A549 (cell line): ENCODE data around the gene CX3CR1. TPM values are rescaled to one million over a fixed set of nuclear protein-coding genes. Genes with fewer than 3 reads are reported as not detected.

Experiments used
- ATAC-seq, 2 experiments: fragments of 200-7000 bp in 1 of 2; fragments of >200 bp in 1 of 2; cut with Nextera tagmentation in 1 of 2; cut with Tn5 transposase in 1 of 2; 3 replicates each; pipeline versions ENCODE4 v1.8.0 to v1.9.1; 2018 to 2020; ENCODE audit warnings: mild to moderate bottlenecking in 1 of 2, moderate library complexity in 1 of 2
- CTCF ChIA-PET: fragments of 300-600 bp; sonication (Branson Sonifier 250); formaldehyde crosslinking; extraction: SDS; loops from one replicate; lab custom pipeline; 2021; ENCODE audit warnings: antibody characterized with exemption, inconsistent platforms; lab: Yijun Ruan, JAX
- POLR2A ChIA-PET: fragments of 350-600 bp; formaldehyde crosslinking; extraction: SDS; loops from one replicate; lab custom pipeline; 2021; ENCODE audit warnings: antibody characterized with exemption, inconsistent platforms; lab: Yijun Ruan, JAX
- DNase-seq, 2 experiments: peaks; one replicate each; pipeline versions ENCODE4 v3.0.0 to v3.0.0-alpha.2; 2011 to 2016; ENCODE audit warnings: low read depth in 1 of 2, low spot score in 1 of 2
- FAIRE-seq: peaks from 2 replicates; lab custom pipeline; 2011; peaks lifted over from hg19 to GRCh38; lab: Jason Lieb, UNC
- H3K27ac ChIP-seq, 2 experiments: fragments of >200 bp; sonication (Bioruptor Twin); formaldehyde crosslinking; 3 replicates each; pipeline ENCODE4 v1.5.1; 2016 to 2017
- H3K4me1 ChIP-seq: fragments of >200 bp; sonication (Bioruptor Twin); formaldehyde crosslinking; 3 replicates; pipeline ENCODE4 v1.6.1; 2016
- H3K4me2 ChIP-seq: fragments of >200 bp; sonication (Bioruptor Twin); formaldehyde crosslinking; 3 replicates; pipeline ENCODE4 v1.6.1; 2016
- H3K4me3 ChIP-seq: fragments of >200 bp; sonication (Bioruptor Twin); formaldehyde crosslinking; 3 replicates; pipeline ENCODE4 v1.5.1; 2016
- H3K9me3 ChIP-seq: fragments of >200 bp; sonication (Bioruptor Twin); formaldehyde crosslinking; 3 replicates; pipeline ENCODE4 v1.6.1; 2016
- BHLHE40 ChIP-seq: IDR thresholded peaks from 2 replicates; pipeline ENCODE4 v1.6.1; 2012; ENCODE audit warnings: low read depth, low read length, inconsistent platforms
- CEBPB ChIP-seq, 2 experiments: fragments of >200 bp in 1 of 2; sonication (Bioruptor Twin) in 1 of 2; formaldehyde crosslinking in 1 of 2; IDR thresholded peaks; 2 replicates each; pipeline ENCODE4 v1.6.1; 2012 to 2016
- CHD2 ChIP-seq: fragments of 150-350 bp; IDR thresholded peaks from 2 replicates; pipeline ENCODE4 v1.6.1; 2014; ENCODE audit warnings: low read length; ENCODE audit not compliant: partially characterized antibody
- CHD4 ChIP-seq: fragments of 200-600 bp; sonication (generic); IDR thresholded peaks from 2 replicates; pipeline ENCODE4 v1.6.1; 2016; ENCODE audit warnings: antibody characterized with exemption, mild to moderate bottlenecking, borderline replicate concordance
- EHF ChIP-seq: fragments of 250-450 bp; sonication (Bioruptor Pico); IDR thresholded peaks from 2 replicates; pipeline ENCODE4 v1.5.0; 2020; ENCODE audit warnings: mild to moderate bottlenecking
- FOSL2 ChIP-seq, 2 experiments: fragments of 450-650 bp in 1 of 2; fragments of >200 bp in 1 of 2; sonication (Bioruptor Twin) in 1 of 2; formaldehyde crosslinking; IDR thresholded peaks; 2 replicates each; pipeline versions ENCODE4 v1.5.0 to v1.6.1; 2016 to 2020; ENCODE audit warnings: mild to moderate bottlenecking in 1 of 2, moderate library complexity in 1 of 2
- HDAC2 ChIP-seq: fragments of 200-600 bp; sonication (generic); IDR thresholded peaks from 2 replicates; pipeline ENCODE4 v1.6.1; 2016
- HOXB13 ChIP-seq: fragments of 250-450 bp; sonication (Bioruptor Pico); IDR thresholded peaks from 2 replicates; pipeline ENCODE4 v1.5.0; 2020; ENCODE audit warnings: low read depth, mild to moderate bottlenecking, moderate library complexity
- JUN ChIP-seq, 2 experiments: fragments of >200 bp; sonication (Bioruptor Twin); formaldehyde crosslinking; IDR thresholded peaks; 2 replicates in 1 of 2; 3 replicates in 1 of 2; pipeline ENCODE4 v1.6.1; 2016 to 2017
- KDM1A ChIP-seq: fragments of 200-600 bp; sonication (generic); IDR thresholded peaks from 2 replicates; pipeline ENCODE4 v1.6.1; 2016; ENCODE audit warnings: low read depth, mild to moderate bottlenecking
- KDM5A ChIP-seq: fragments of 200-600 bp; sonication (generic); IDR thresholded peaks from 2 replicates; pipeline ENCODE4 v1.6.1; 2016; ENCODE audit warnings: antibody characterized with exemption, mild to moderate bottlenecking
- MAZ ChIP-seq: fragments of 150-350 bp; IDR thresholded peaks from 2 replicates; pipeline ENCODE4 v1.6.1; 2014; ENCODE audit warnings: antibody characterized with exemption, low read depth, low read length, borderline replicate concordance
- NFE2L2 ChIP-seq: fragments of 150-350 bp; conservative IDR thresholded peaks from 2 replicates; pipeline ENCODE4 v1.6.1; 2014; ENCODE audit warnings: low read length
- NPAS2 ChIP-seq: fragments of 250-450 bp; sonication (Bioruptor Pico); IDR thresholded peaks from 2 replicates; pipeline ENCODE4 v1.8.0; 2022; ENCODE audit warnings: mild to moderate bottlenecking, moderate library complexity, borderline replicate concordance
- PHF8 ChIP-seq: fragments of 200-600 bp; sonication (generic); IDR thresholded peaks from 2 replicates; pipeline ENCODE4 v1.6.1; 2016; ENCODE audit warnings: low read depth, mild to moderate bottlenecking, antibody characterized with exemption, moderate library complexity, borderline replicate concordance
- POLR2A ChIP-seq: IDR thresholded peaks from 2 replicates; pipeline ENCODE4 v1.6.1; 2012; ENCODE audit warnings: mild to moderate bottlenecking, low read length
- POLR2AphosphoS2 ChIP-seq: conservative IDR thresholded peaks from 2 replicates; pipeline ENCODE4 v1.6.1; 2012; ENCODE audit warnings: low read length, improper control_type of control experiment, inconsistent platforms
- RARB ChIP-seq: fragments of 250-450 bp; sonication (Bioruptor Pico); IDR thresholded peaks from 2 replicates; pipeline ENCODE4 v1.8.0; 2021; ENCODE audit warnings: mild to moderate bottlenecking, moderate library complexity
- SMC3 ChIP-seq: fragments of >200 bp; sonication (Bioruptor Twin); formaldehyde crosslinking; IDR thresholded peaks from 3 replicates; pipeline ENCODE4 v1.6.1; 2018; ENCODE audit warnings: inconsistent platforms
- SREBF2 ChIP-seq: fragments of 450-650 bp; IDR thresholded peaks from 2 replicates; pipeline ENCODE4 v1.6.1; 2014; ENCODE audit warnings: mild to moderate bottlenecking, moderate library complexity
- TFCP2L1 ChIP-seq: fragments of 250-450 bp; sonication (Bioruptor Pico); IDR thresholded peaks from 2 replicates; pipeline ENCODE4 v1.5.0; 2021; ENCODE audit warnings: mild to moderate bottlenecking
- TP53 ChIP-seq: fragments of 250-450 bp; sonication (Bioruptor Pico); IDR thresholded peaks from 2 replicates; pipeline ENCODE4 v1.5.0; 2021; ENCODE audit warnings: mild to moderate bottlenecking, moderate library complexity
- WGBS: methylation state at CpG from one replicate; pipeline ENCODE4 v1.1.6; 2017; ENCODE audit errors: missing lambda C conversion rate; 5-methylcytosine and 5-hydroxymethylcytosine counted together
- polyA plus RNA-seq, 4 experiments: library from polyadenylated mRNA; depleted of rRNA in 3 of 4; stranded (reverse); fragments of >200 nt; fragmentation: RNase III in 1 of 4; extraction: RNeasy Plus Mini Kit Qiagen cat#74134 plus additional on column Dnase treatment in 1 of 4; gene quantifications; 2 replicates in 3 of 4; 3 replicates in 1 of 4; pipeline ENCODE4 v1.2.3, GENCODE V29; 2011 to 2017
- TF ChIP-seq, protein P1 (sequence below): fragments of 250-450 bp; sonication (Bioruptor Pico); IDR thresholded peaks from 2 replicates; pipeline ENCODE4 v1.5.0; 2021; ENCODE audit warnings: mild to moderate bottlenecking, moderate library complexity, borderline replicate concordance
- TF ChIP-seq, protein P2 (sequence below): fragments of 450-650 bp; IDR thresholded peaks from 2 replicates; pipeline ENCODE4 v1.6.1; 2014; ENCODE audit warnings: antibody characterized with exemption
- TF ChIP-seq, protein P3 (sequence below): fragments of >200 bp; sonication (Bioruptor Twin); formaldehyde crosslinking; IDR thresholded peaks from 3 replicates; pipeline ENCODE4 v1.5.1; 2016
- TF ChIP-seq, protein P4 (sequence below): IDR thresholded peaks from 2 replicates; pipeline ENCODE4 v1.6.1; 2012; ENCODE audit warnings: low read depth, borderline replicate concordance

CX3CR1 gene
- polyA plus RNA-seq, 2 of the 4 experiments (the other 2 are of a cell fraction) = 0.06 to 0.14 TPM

DNA sequence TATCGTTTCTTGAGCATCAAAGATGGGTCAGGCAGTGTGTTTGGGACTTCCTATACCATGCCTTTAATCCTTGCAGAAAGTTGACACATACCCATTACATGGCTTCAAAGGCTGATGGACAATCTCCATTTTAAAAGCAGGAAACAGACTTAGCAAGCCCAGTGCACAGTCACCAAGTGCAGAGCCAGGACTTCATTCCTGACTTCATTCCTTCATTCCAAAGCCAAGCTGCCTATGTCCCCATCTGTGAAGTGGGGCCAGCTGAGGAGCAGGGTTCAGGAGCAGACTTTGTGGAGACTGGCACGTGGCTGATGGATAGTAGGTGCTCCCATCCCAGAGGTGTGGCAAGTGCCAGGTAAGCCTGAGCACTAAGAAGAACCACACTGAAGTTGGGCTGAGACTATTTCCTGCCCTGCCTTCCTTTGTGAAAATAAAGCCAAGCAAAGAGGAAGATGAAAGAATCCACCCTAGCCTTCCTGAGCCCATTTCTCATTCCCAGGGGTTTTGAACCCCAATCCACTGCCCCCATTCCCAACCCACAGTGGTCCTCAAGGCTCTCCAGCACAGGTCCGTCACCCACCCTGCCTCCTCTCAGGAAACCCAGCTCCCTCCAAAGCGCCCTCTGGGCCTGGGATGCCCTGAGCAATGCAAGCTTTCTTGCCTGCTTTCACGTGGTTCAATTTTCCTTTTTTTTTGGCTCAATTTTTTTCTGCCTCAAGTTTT is 1.8 kb downstream of the CX3CR1 start:
- 13% methylated on average over 5 of the region's 5 CpGs for WGBS
- ChIA-PET POLR2A (no interaction called here), CTCF (interaction anchor here (0.7 to 21.3 kb wide), 6 partner anchors 10 to 151 kb away, joined by 3 to 459 read pairs (median 4); partner anchors contain the start of gene XIRP1)
- ATAC-seq (no peak), DNase-seq (no peak), FAIRE-seq (no peak)
- Histone ChIP-seq H3K27ac (no peak overlapping the region), H3K9me3 (no peaks in the 10 kb centered on the region), H3K4me3 (no peak overlapping the region), H3K4me2 (no peak overlapping the region), H3K4me1 (no peaks in the 10 kb centered on the region)
- TF ChIP-seq, protein P1, sequence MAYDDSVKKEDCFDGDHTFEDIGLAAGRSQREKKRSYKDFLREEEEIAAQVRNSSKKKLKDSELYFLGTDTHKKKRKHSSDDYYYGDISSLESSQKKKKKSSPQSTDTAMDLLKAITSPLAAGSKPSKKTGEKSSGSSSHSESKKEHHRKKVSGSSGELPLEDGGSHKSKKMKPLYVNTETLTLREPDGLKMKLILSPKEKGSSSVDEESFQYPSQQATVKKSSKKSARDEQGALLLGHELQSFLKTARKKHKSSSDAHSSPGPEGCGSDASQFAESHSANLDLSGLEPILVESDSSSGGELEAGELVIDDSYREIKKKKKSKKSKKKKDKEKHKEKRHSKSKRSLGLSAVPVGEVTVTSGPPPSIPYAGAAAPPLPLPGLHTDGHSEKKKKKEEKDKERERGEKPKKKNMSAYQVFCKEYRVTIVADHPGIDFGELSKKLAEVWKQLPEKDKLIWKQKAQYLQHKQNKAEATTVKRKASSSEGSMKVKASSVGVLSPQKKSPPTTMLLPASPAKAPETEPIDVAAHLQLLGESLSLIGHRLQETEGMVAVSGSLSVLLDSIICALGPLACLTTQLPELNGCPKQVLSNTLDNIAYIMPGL = no peak
- no peak for TF ChIP-seq MAZ

DNA sequence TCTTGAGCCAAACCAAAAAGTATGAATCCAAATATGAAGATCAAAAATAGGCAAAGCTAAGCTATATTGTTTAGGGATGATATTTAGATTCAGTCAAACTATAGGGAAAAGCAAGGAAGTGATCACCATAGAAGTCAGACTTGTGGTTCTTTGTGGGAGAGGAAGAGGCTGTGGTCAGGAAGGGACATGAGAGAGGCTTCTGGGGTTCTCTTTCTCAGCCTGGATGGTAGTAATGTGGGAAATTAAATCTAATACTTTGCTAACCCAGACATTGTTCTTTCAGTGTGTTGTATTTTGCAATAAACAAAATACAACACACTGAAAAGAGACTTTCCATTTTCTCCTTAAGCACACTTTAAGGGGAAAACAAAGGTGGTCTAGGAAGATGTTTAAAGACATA is 3.1 kb downstream of the CX3CR1 start:
- ChIA-PET CTCF (interaction anchor here (0.6 to 21.3 kb wide), 5 partner anchors 9 to 161 kb away, joined by 3 to 459 read pairs (median 7); partner anchors contain the start of gene XIRP1), POLR2A (no interaction called here)
- no peak for FAIRE-seq

DNA sequence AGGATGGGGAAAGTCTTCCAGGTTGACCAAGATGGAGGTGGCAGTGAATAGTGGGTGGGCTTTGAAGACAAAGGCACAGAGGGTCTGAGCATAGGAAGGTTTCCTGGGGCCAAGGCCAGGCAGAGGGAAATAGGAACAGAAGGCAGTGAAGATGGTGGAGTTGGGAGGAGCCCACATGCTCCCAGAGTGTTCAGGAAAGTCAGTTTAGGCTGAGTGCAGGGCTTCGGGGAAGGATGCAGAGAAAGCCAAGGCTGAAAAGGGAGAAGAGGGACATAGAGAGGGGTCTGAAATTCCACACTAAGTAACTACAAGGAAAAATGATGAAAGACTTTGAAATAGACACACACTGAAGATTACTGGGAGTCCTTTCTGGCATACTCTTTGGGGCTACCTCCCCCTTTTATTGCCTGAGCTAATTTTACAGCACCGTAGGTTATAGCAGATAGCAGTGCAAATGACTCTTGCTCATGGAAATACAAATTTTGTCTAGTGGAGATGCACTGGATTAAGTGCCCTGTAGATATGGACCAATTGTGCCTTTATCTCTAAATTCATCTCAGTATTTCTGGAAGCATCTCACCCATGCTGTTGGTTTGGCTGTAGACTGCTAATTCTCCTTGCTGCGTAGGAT is 3.8 kb downstream of the CX3CR1 start:
- CTCF ChIA-PET = interaction anchor here (0.6 to 21.3 kb wide), 5 partner anchors 10 to 754 kb away, joined by 3 to 459 read pairs (median 7); partner anchors contain the start of gene XIRP1
- no peak for DNase-seq
- TF ChIP-seq SREBF2 (no peak), MAZ (no peak), BHLHE40 (no peak), KDM5A (no peak), CHD2 (no peak), HDAC2 (no peak), KDM1A (no peak), TFCP2L1 (CRISPR knock-in tag) (no peak), POLR2AphosphoS2 (no peak), JUN (IDR thresholded peaks at IDR 0.05) (no peak), TP53 (CRISPR knock-in tag) (no peak), NFE2L2 (no peak), FOSL2 (IDR thresholded peaks at IDR 0.05) (no peak), FOSL2 (CRISPR knock-in tag; IDR thresholded peaks at IDR 0.05) (no peak), CHD4 (no peak)
- TF ChIP-seq, protein P1 = no peak

More for the DNA sequence above, 3.1 kb downstream of the CX3CR1 start:
- ATAC-seq (no peak), DNase-seq (no peak)
- Histone ChIP-seq H3K4me1 (no peaks in the 10 kb centered on the region), H3K4me2 (no peak overlapping the region), H3K4me3 (no peak overlapping the region), H3K9me3 (no peaks in the 10 kb centered on the region), H3K27ac (no peak overlapping the region)
- TF ChIP-seq CEBPB (IDR thresholded peaks at IDR 0.05) (no peak), MAZ (no peak), RARB (CRISPR knock-in tag) (no peak), PHF8 (no peak), NPAS2 (CRISPR knock-in tag) (no peak), KDM5A (no peak), HOXB13 (no peak), CHD2 (no peak), NFE2L2 (no peak), POLR2A (no peak), SMC3 (no peak), SREBF2 (no peak), TP53 (CRISPR knock-in tag) (no peak), EHF (CRISPR knock-in tag) (no peak)
- TF ChIP-seq, protein P2, sequence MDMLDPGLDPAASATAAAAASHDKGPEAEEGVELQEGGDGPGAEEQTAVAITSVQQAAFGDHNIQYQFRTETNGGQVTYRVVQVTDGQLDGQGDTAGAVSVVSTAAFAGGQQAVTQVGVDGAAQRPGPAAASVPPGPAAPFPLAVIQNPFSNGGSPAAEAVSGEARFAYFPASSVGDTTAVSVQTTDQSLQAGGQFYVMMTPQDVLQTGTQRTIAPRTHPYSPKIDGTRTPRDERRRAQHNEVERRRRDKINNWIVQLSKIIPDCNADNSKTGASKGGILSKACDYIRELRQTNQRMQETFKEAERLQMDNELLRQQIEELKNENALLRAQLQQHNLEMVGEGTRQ = no peak
- TF ChIP-seq, protein P3, sequence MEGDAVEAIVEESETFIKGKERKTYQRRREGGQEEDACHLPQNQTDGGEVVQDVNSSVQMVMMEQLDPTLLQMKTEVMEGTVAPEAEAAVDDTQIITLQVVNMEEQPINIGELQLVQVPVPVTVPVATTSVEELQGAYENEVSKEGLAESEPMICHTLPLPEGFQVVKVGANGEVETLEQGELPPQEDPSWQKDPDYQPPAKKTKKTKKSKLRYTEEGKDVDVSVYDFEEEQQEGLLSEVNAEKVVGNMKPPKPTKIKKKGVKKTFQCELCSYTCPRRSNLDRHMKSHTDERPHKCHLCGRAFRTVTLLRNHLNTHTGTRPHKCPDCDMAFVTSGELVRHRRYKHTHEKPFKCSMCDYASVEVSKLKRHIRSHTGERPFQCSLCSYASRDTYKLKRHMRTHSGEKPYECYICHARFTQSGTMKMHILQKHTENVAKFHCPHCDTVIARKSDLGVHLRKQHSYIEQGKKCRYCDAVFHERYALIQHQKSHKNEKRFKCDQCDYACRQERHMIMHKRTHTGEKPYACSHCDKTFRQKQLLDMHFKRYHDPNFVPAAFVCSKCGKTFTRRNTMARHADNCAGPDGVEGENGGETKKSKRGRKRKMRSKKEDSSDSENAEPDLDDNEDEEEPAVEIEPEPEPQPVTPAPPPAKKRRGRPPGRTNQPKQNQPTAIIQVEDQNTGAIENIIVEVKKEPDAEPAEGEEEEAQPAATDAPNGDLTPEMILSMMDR = no peak
- TF ChIP-seq, protein P4, sequence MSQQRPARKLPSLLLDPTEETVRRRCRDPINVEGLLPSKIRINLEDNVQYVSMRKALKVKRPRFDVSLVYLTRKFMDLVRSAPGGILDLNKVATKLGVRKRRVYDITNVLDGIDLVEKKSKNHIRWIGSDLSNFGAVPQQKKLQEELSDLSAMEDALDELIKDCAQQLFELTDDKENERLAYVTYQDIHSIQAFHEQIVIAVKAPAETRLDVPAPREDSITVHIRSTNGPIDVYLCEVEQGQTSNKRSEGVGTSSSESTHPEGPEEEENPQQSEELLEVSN = no peak

More for the DNA sequence above, 3.8 kb downstream of the CX3CR1 start:
- Histone ChIP-seq H3K4me2 (no peak overlapping the region), H3K4me1 (no peaks in the 10 kb centered on the region), H3K27ac (no peak overlapping the region), H3K9me3 (no peaks in the 10 kb centered on the region), H3K4me3 (no peak overlapping the region)
- no peak for ATAC-seq
- 52% methylated on average over 3 of the region's 3 CpGs for WGBS
- POLR2A ChIA-PET = no interaction called here
- no peak for FAIRE-seq
